ENCODE results near the gene CALN1. TPM values are rescaled to one million over a fixed set of nuclear protein-coding genes. Genes with fewer than 3 reads are reported as not detected.

Gene CALN1
- total RNA-seq, 1 donor from 2014 or later = 0.52 TPM

GRCh38 chr7:72283309-72283708, 128.8 kb downstream of the CALN1 start:
- Histone ChIP-seq H3K4me3 (ENCODE audit: low read length in 3 of 3) (no peak overlapping the region), H3K9me3 (ENCODE audit: control insufficient read depth in 3 of 3, low read length in 3 of 3) (peaks cover 0 to 3% (median 0%) of the 10 kb centered on the region in 3 donors), H3K9ac (ENCODE audit: low read depth in 1 of 3, low read length in 3 of 3) (no peak overlapping the region), H3K27ac (ENCODE audit: low read depth, low read length) (no peak overlapping the region), H3K36me3 (ENCODE audit: control insufficient read depth in 3 of 3, insufficient read depth in 3 of 3, low read length in 3 of 3) (no peaks in the 10 kb centered on the region), H3K4me1 (ENCODE audit: control insufficient read depth in 3 of 3, insufficient read depth in 3 of 3, low read length in 3 of 3) (no peaks in the 10 kb centered on the region), H3K27me3 (ENCODE audit: control insufficient read depth in 3 of 3, insufficient read depth in 3 of 3, low read length in 3 of 3) (no peaks in the 10 kb centered on the region)

- Histone ChIP-seq H3K27ac (ENCODE audit: low read depth, low read length) (no peak overlapping the region), H3K4me3 (ENCODE audit: low read length in 3 of 3) (no peak overlapping the region), H3K9ac (ENCODE audit: low read depth in 1 of 3, low read length in 3 of 3) (no peak overlapping the region), H3K27me3 (ENCODE audit: control insufficient read depth in 3 of 3, insufficient read depth in 3 of 3, low read length in 3 of 3) (no peaks in the 10 kb centered on the region), H3K4me1 (ENCODE audit: control insufficient read depth in 3 of 3, insufficient read depth in 3 of 3, low read length in 3 of 3) (no peaks in the 10 kb centered on the region), H3K9me3 (ENCODE audit: control insufficient read depth in 3 of 3, low read length in 3 of 3) (peaks cover 2 to 7% (median 5%) of the 10 kb centered on the region in 3 donors), H3K36me3 (ENCODE audit: control insufficient read depth in 3 of 3, insufficient read depth in 3 of 3, low read length in 3 of 3) (no peaks in the 10 kb centered on the region)
Measured at GRCh38 chr7:72281308-72281707, 130.8 kb downstream of the CALN1 start.

GRCh38 chr7:72279203-72279602, 132.9 kb downstream of the CALN1 start:
- Histone ChIP-seq H3K36me3 (ENCODE audit: control insufficient read depth in 3 of 3, insufficient read depth in 3 of 3, low read length in 3 of 3) (no peaks in the 10 kb centered on the region), H3K27ac (ENCODE audit: low read depth, low read length) (no peak overlapping the region), H3K27me3 (ENCODE audit: control insufficient read depth in 3 of 3, insufficient read depth in 3 of 3, low read length in 3 of 3) (no peaks in the 10 kb centered on the region), H3K4me3 (ENCODE audit: low read length in 3 of 3) (no peak overlapping the region), H3K9me3 (ENCODE audit: control insufficient read depth in 3 of 3, low read length in 3 of 3) (peaks cover 2 to 8% (median 5%) of the 10 kb centered on the region in 3 donors), H3K4me1 (ENCODE audit: control insufficient read depth in 3 of 3, insufficient read depth in 3 of 3, low read length in 3 of 3) (no peaks in the 10 kb centered on the region), H3K9ac (ENCODE audit: low read depth in 1 of 3, low read length in 3 of 3) (no peak overlapping the region)

- Histone ChIP-seq H3K27ac (ENCODE audit: low read depth, low read length) (no peak overlapping the region), H3K4me3 (ENCODE audit: low read length in 3 of 3) (no peak overlapping the region), H3K27me3 (ENCODE audit: control insufficient read depth in 3 of 3, insufficient read depth in 3 of 3, low read length in 3 of 3) (no peaks in the 10 kb centered on the region), H3K9ac (ENCODE audit: low read depth in 1 of 3, low read length in 3 of 3) (no peak overlapping the region), H3K36me3 (ENCODE audit: control insufficient read depth in 3 of 3, insufficient read depth in 3 of 3, low read length in 3 of 3) (no peaks in the 10 kb centered on the region), H3K4me1 (ENCODE audit: control insufficient read depth in 3 of 3, insufficient read depth in 3 of 3, low read length in 3 of 3) (no peaks in the 10 kb centered on the region), H3K9me3 (ENCODE audit: control insufficient read depth in 3 of 3, low read length in 3 of 3) (peaks cover 2 to 6% (median 5%) of the 10 kb centered on the region in 3 donors)
Measured at GRCh38 chr7:72278550-72278949, 133.6 kb downstream of the CALN1 start.

GRCh38 chr7:72275382-72276070, 136.6 kb downstream of the CALN1 start:
- Histone ChIP-seq H3K36me3 (ENCODE audit: control insufficient read depth in 3 of 3, insufficient read depth in 3 of 3, low read length in 3 of 3) (no peaks in the 10 kb centered on the region), H3K9me3 (ENCODE audit: control insufficient read depth in 3 of 3, low read length in 3 of 3) (peaks cover 2 to 7% (median 5%) of the 10 kb centered on the region in 3 donors), H3K27ac (ENCODE audit: low read depth, low read length) (no peak overlapping the region), H3K4me1 (ENCODE audit: control insufficient read depth in 3 of 3, insufficient read depth in 3 of 3, low read length in 3 of 3) (no peaks in the 10 kb centered on the region), H3K4me3 (ENCODE audit: low read length in 3 of 3) (no peak overlapping the region), H3K27me3 (ENCODE audit: control insufficient read depth in 3 of 3, insufficient read depth in 3 of 3, low read length in 3 of 3) (no peaks in the 10 kb centered on the region), H3K9ac (ENCODE audit: low read depth in 1 of 3, low read length in 3 of 3) (no peak overlapping the region)

GRCh38 chr7:72272479-72272878, 139.7 kb downstream of the CALN1 start:
- Histone ChIP-seq H3K4me1 (ENCODE audit: control insufficient read depth in 3 of 3, insufficient read depth in 3 of 3, low read length in 3 of 3) (no peaks in the 10 kb centered on the region), H3K27ac (ENCODE audit: low read depth, low read length) (no peak overlapping the region)

GRCh38 chr7:72268796-72269195, 143.3 kb downstream of the CALN1 start:
- H3K9ac ChIP-seq (ENCODE audit: low read depth in 1 of 3, low read length in 3 of 3) = no peak overlapping the region

More at GRCh38 chr7:72272479-72272878, 139.7 kb downstream of the CALN1 start:
- Histone ChIP-seq H3K4me3 (ENCODE audit: low read length in 3 of 3) (no peak overlapping the region), H3K9ac (ENCODE audit: low read depth in 1 of 3, low read length in 3 of 3) (no peak overlapping the region), H3K9me3 (ENCODE audit: control insufficient read depth in 3 of 3, low read length in 3 of 3) (peaks cover 4 to 7% (median 5%) of the 10 kb centered on the region in 3 donors), H3K27me3 (ENCODE audit: control insufficient read depth in 3 of 3, insufficient read depth in 3 of 3, low read length in 3 of 3) (no peaks in the 10 kb centered on the region), H3K36me3 (ENCODE audit: control insufficient read depth in 3 of 3, insufficient read depth in 3 of 3, low read length in 3 of 3) (no peaks in the 10 kb centered on the region)

GRCh38 chr7:72268090-72268489, 144.0 kb downstream of the CALN1 start:
- Histone ChIP-seq H3K4me3 (ENCODE audit: low read length in 3 of 3) (no peak overlapping the region), H3K27me3 (ENCODE audit: control insufficient read depth in 3 of 3, insufficient read depth in 3 of 3, low read length in 3 of 3) (no peaks in the 10 kb centered on the region), H3K9me3 (ENCODE audit: control insufficient read depth in 3 of 3, low read length in 3 of 3) (peaks cover 0 to 3% (median 2%) of the 10 kb centered on the region in 3 donors), H3K4me1 (ENCODE audit: control insufficient read depth in 3 of 3, insufficient read depth in 3 of 3, low read length in 3 of 3) (no peaks in the 10 kb centered on the region), H3K9ac (ENCODE audit: low read depth in 1 of 3, low read length in 3 of 3) (no peak overlapping the region), H3K36me3 (ENCODE audit: control insufficient read depth in 3 of 3, insufficient read depth in 3 of 3, low read length in 3 of 3) (no peaks in the 10 kb centered on the region), H3K27ac (ENCODE audit: low read depth, low read length) (no peak overlapping the region)

More at GRCh38 chr7:72268796-72269195, 143.3 kb downstream of the CALN1 start:
- Histone ChIP-seq H3K4me3 (ENCODE audit: low read length in 3 of 3) (no peak overlapping the region), H3K27ac (ENCODE audit: low read depth, low read length) (no peak overlapping the region), H3K9me3 (ENCODE audit: control insufficient read depth in 3 of 3, low read length in 3 of 3) (peaks cover 0 to 3% (median 2%) of the 10 kb centered on the region in 3 donors), H3K27me3 (ENCODE audit: control insufficient read depth in 3 of 3, insufficient read depth in 3 of 3, low read length in 3 of 3) (no peaks in the 10 kb centered on the region), H3K4me1 (ENCODE audit: control insufficient read depth in 3 of 3, insufficient read depth in 3 of 3, low read length in 3 of 3) (no peaks in the 10 kb centered on the region), H3K36me3 (ENCODE audit: control insufficient read depth in 3 of 3, insufficient read depth in 3 of 3, low read length in 3 of 3) (no peaks in the 10 kb centered on the region)

GRCh38 chr7:72267291-72267800, 144.8 kb downstream of the CALN1 start:
- no peaks in the 10 kb centered on the region for H3K4me1 ChIP-seq (ENCODE audit: control insufficient read depth in 3 of 3, insufficient read depth in 3 of 3, low read length in 3 of 3)
- no peaks in the 10 kb centered on the region for H3K36me3 ChIP-seq (ENCODE audit: control insufficient read depth in 3 of 3, insufficient read depth in 3 of 3, low read length in 3 of 3)
- no peak overlapping the region for H3K27ac ChIP-seq (ENCODE audit: low read depth, low read length)
- H3K27me3 ChIP-seq (ENCODE audit: control insufficient read depth in 3 of 3, insufficient read depth in 3 of 3, low read length in 3 of 3) = no peaks in the 10 kb centered on the region
- peaks cover 0 to 3% (median 2%) of the 10 kb centered on the region in 3 donors for H3K9me3 ChIP-seq (ENCODE audit: control insufficient read depth in 3 of 3, low read length in 3 of 3)
- H3K9ac ChIP-seq (ENCODE audit: low read depth in 1 of 3, low read length in 3 of 3) = no peak overlapping the region
- H3K4me3 ChIP-seq (ENCODE audit: low read length in 3 of 3) = no peak overlapping the region

GRCh38 chr7:72266771-72267170, 145.4 kb downstream of the CALN1 start:
- H3K36me3 ChIP-seq (ENCODE audit: control insufficient read depth in 3 of 3, insufficient read depth in 3 of 3, low read length in 3 of 3) = no peaks in the 10 kb centered on the region
- H3K4me1 ChIP-seq (ENCODE audit: control insufficient read depth in 3 of 3, insufficient read depth in 3 of 3, low read length in 3 of 3) = no peaks in the 10 kb centered on the region
- no peak overlapping the region for H3K9ac ChIP-seq (ENCODE audit: low read depth in 1 of 3, low read length in 3 of 3)
- no peaks in the 10 kb centered on the region for H3K27me3 ChIP-seq (ENCODE audit: control insufficient read depth in 3 of 3, insufficient read depth in 3 of 3, low read length in 3 of 3)
- peaks cover 0 to 3% (median 2%) of the 10 kb centered on the region in 3 donors for H3K9me3 ChIP-seq (ENCODE audit: control insufficient read depth in 3 of 3, low read length in 3 of 3)
- no peak overlapping the region for H3K27ac ChIP-seq (ENCODE audit: low read depth, low read length)
- no peak overlapping the region for H3K4me3 ChIP-seq (ENCODE audit: low read length in 3 of 3)
